GM12891 (cell line): ENCODE results near the gene SORCS1.

Experiments
- PAX5 ChIP-seq: IDR thresholded peaks from 2 replicates; pipeline ENCODE4 v1.6.1; 2011; ENCODE audit warnings: low read length, moderate library complexity, mild to moderate bottlenecking; ENCODE audit not compliant: insufficient read depth, severe bottlenecking
- POLR2A ChIP-seq: IDR thresholded peaks from 2 replicates; pipeline ENCODE4 v1.6.1; 2011; ENCODE audit warnings: low read depth, low read length, control low read depth
- POLR2AphosphoS5 ChIP-seq: IDR thresholded peaks from 2 replicates; pipeline ENCODE4 v1.6.1; 2011; ENCODE audit warnings: low read depth, low read length, control low read depth
- POU2F2 ChIP-seq: IDR thresholded peaks from 2 replicates; pipeline ENCODE4 v1.6.1; 2011; ENCODE audit warnings: low read depth, mild to moderate bottlenecking, control low read depth, low read length, moderate library complexity
- SPI1 ChIP-seq: IDR thresholded peaks from 2 replicates; pipeline ENCODE4 v1.6.1; 2011; ENCODE audit warnings: low read depth, low read length, control low read depth
- TAF1 ChIP-seq: IDR thresholded peaks from 2 replicates; pipeline ENCODE4 v1.6.1; 2011; ENCODE audit warnings: low read depth, low read length, control low read depth

DNA sequence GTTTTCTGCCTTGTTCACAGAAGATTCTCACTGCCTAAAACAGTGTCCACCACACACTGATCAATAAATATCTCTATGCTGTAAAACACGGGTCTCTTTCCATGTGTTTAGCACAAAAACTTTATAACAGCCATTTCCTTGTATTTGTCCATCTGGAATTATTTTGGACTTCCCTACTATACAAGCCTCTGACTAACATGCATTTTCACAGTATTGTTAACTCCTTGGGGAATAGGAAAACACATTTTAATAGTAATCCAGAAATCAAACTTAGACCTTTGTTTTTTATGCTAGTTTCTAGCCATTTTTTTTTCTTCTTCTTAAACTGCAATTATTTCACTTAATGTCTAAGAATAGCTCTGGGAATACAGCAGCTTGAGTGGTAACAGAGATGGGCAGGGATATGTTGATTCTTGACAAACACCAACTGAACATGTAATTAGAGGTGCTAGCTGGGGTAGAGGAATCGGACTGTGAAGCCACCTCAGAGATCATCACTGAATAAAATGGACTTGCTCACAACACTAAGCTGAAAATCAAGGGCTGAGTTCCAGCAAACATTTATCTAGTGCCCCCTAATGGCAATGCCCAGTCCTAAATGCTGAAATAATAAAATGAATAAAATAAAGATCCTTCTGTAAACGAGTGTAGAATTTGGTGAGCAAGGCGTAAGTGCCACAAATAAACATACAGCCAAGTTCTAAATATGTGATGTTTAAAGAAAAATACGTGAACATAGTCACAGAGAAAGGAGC is 593.1 kb downstream of the SORCS1 start:
- TF ChIP-seq TAF1 = no peak
- TF ChIP-seq POLR2A = no peak
- TF ChIP-seq POLR2AphosphoS5 = no peak
- TF ChIP-seq POU2F2 = no peak
- TF ChIP-seq SPI1 = no peak
- TF ChIP-seq PAX5 = no peak
